ENCODE measurements around the gene P3H2. TPM values are rescaled to one million over a fixed set of nuclear protein-coding genes. Genes with fewer than 3 reads are reported as not detected.
"Not testable (repeated sequence)": the region's sequence is repeated elsewhere in the genome, so short reads cannot be mapped to it uniquely, and the experiment has no call there.

P3H2 gene
- total RNA-seq, 5 donors from 2014 or later (not counting 1 experiment from before 2014, with no cell fraction given): 0.16 to 0.50 (median 0.35) TPM; not detected in 2

- Histone ChIP-seq H3K36me3 (ENCODE audit: control insufficient read depth in 2 of 2, extremely low read depth in 1 of 2, insufficient read depth in 1 of 2, low read length in 1 of 2) (no peaks in the 10 kb centered on the region), H3K9me3 (no peaks in the 10 kb centered on the region), H3K4me3 (ENCODE audit: control insufficient read depth in 1 of 2, extremely low read depth in 1 of 2, low read length in 1 of 2) (no peak overlapping the region), H3K4me1 (ENCODE audit: control insufficient read depth in 1 of 2, extremely low read depth in 1 of 2, insufficient read depth in 2 of 2, low read length in 2 of 2) (no peaks in the 10 kb centered on the region), H3K27me3 (replicated peaks in 1 of 2; ENCODE audit: control insufficient read depth in 2 of 2, extremely low read depth in 1 of 2, insufficient read depth in 2 of 2, low read length in 1 of 2) (no peaks in the 10 kb centered on the region), H3K27ac (ENCODE audit: low read length) (no peak overlapping the region)
- Mint-ChIP-seq H3K9me3 (no peaks in the 10 kb centered on the region), H3K36me3 (no peaks in the 10 kb centered on the region), H3K27ac (no peak overlapping the region), H3K4me3 (no peak overlapping the region), H3K27me3 (peaks cover 3 to 16% of the 10 kb centered on the region in 2 donors), H3K4me1 (no peaks in the 10 kb centered on the region)
- ChIA-PET CTCF (no interaction called here), POLR2A (no interaction called here)
- 67% methylated on average over 1 of the region's 2 CpGs for WGBS (ENCODE audit: insufficient coverage)
- ATAC-seq (replicated peaks in 1 of 4): no peak
- DNase-seq: no peak
Observed at GRCh38 chr3:190086191-190086590, 34.5 kb downstream of the P3H2 start.

- DNase-seq (no peak), ATAC-seq (replicated peaks in 1 of 4) (no peak)
- Mint-ChIP-seq H3K27ac (no peak overlapping the region), H3K4me1 (no peaks in the 10 kb centered on the region), H3K4me3 (no peak overlapping the region), H3K27me3 (peaks cover 4 to 16% of the 10 kb centered on the region in 2 donors), H3K9me3 (no peaks in the 10 kb centered on the region), H3K36me3 (no peaks in the 10 kb centered on the region)
- no peak overlapping the region for H3K27ac ChIP-seq (ENCODE audit: low read length)
- no peak overlapping the region for H3K4me3 ChIP-seq (ENCODE audit: control insufficient read depth in 1 of 2, extremely low read depth in 1 of 2, low read length in 1 of 2)
- no CpG with 5 or more reads among the region's 3 CpGs for WGBS (ENCODE audit: insufficient coverage)
- H3K9me3 ChIP-seq: no peaks in the 10 kb centered on the region
- ChIA-PET POLR2A (interaction anchor here in 1 of 2 donors (0.6 kb wide), 1 partner anchor 132 kb away, joined by 10 read pairs; no protein-coding TSS in a partner anchor), CTCF (interaction anchor here in 1 of 2 donors (0.7 kb wide), 1 partner anchor 17 kb away, joined by 3 read pairs; no protein-coding TSS in a partner anchor)
- H3K27me3 ChIP-seq (replicated peaks in 1 of 2; ENCODE audit: control insufficient read depth in 2 of 2, extremely low read depth in 1 of 2, insufficient read depth in 2 of 2, low read length in 1 of 2): no peaks in the 10 kb centered on the region
- no peaks in the 10 kb centered on the region for H3K4me1 ChIP-seq (ENCODE audit: control insufficient read depth in 1 of 2, extremely low read depth in 1 of 2, insufficient read depth in 2 of 2, low read length in 2 of 2)
- H3K36me3 ChIP-seq (ENCODE audit: control insufficient read depth in 2 of 2, extremely low read depth in 1 of 2, insufficient read depth in 1 of 2, low read length in 1 of 2): no peaks in the 10 kb centered on the region
Observed at GRCh38 chr3:190084983-190085382, 35.7 kb downstream of the P3H2 start.

GRCh38 chr3:190083635-190084034, 37.1 kb downstream of the P3H2 start:
- H3K36me3 Mint-ChIP-seq: no peaks in the 10 kb centered on the region
- no peak overlapping the region for H3K4me3 Mint-ChIP-seq
- H3K27me3 ChIP-seq (replicated peaks in 1 of 2; ENCODE audit: control insufficient read depth in 2 of 2, extremely low read depth in 1 of 2, insufficient read depth in 2 of 2, low read length in 1 of 2): no peaks in the 10 kb centered on the region
- ATAC-seq (replicated peaks in 1 of 4) (no peak), DNase-seq (no peak)
- no peak overlapping the region for H3K4me3 ChIP-seq (ENCODE audit: control insufficient read depth in 1 of 2, extremely low read depth in 1 of 2, low read length in 1 of 2)
- POLR2A ChIA-PET: no interaction called here
- H3K4me1 Mint-ChIP-seq: no peaks in the 10 kb centered on the region
- no peaks in the 10 kb centered on the region for H3K9me3 ChIP-seq
- H3K4me1 ChIP-seq (ENCODE audit: control insufficient read depth in 1 of 2, extremely low read depth in 1 of 2, insufficient read depth in 2 of 2, low read length in 2 of 2): no peaks in the 10 kb centered on the region
- CTCF ChIA-PET: no interaction called here
- H3K27ac ChIP-seq (ENCODE audit: low read length): no peak overlapping the region
- H3K9me3 Mint-ChIP-seq: no peaks in the 10 kb centered on the region
- no peak overlapping the region for H3K27ac Mint-ChIP-seq
- H3K27me3 Mint-ChIP-seq: peaks cover 4 to 9% of the 10 kb centered on the region in 2 donors
- WGBS (ENCODE audit: insufficient coverage): no CpG with 5 or more reads among the region's 3 CpGs
- H3K36me3 ChIP-seq (ENCODE audit: control insufficient read depth in 2 of 2, extremely low read depth in 1 of 2, insufficient read depth in 1 of 2, low read length in 1 of 2): no peaks in the 10 kb centered on the region

GRCh38 chr3:190081389-190081788, 39.3 kb downstream of the P3H2 start:
- H3K9me3 Mint-ChIP-seq: no peaks in the 10 kb centered on the region
- no peak overlapping the region for H3K27ac ChIP-seq (ENCODE audit: low read length)
- DNase-seq: no peak
- no peak for ATAC-seq (replicated peaks in 1 of 4)
- ChIA-PET CTCF (no interaction called here), POLR2A (no interaction called here)
- H3K4me1 ChIP-seq (ENCODE audit: control insufficient read depth in 1 of 2, extremely low read depth in 1 of 2, insufficient read depth in 2 of 2, low read length in 2 of 2): no peaks in the 10 kb centered on the region
- H3K4me1 Mint-ChIP-seq: no peaks in the 10 kb centered on the region
- no peaks in the 10 kb centered on the region for H3K9me3 ChIP-seq
- no peak overlapping the region for H3K27ac Mint-ChIP-seq
- H3K4me3 Mint-ChIP-seq: no peak overlapping the region
- 93% methylated on average over 2 of the region's 2 CpGs for WGBS (ENCODE audit: insufficient coverage)
- no peaks in the 10 kb centered on the region for H3K27me3 ChIP-seq (replicated peaks in 1 of 2; ENCODE audit: control insufficient read depth in 2 of 2, extremely low read depth in 1 of 2, insufficient read depth in 2 of 2, low read length in 1 of 2)
- peaks cover 5 to 16% of the 10 kb centered on the region in 2 donors for H3K27me3 Mint-ChIP-seq
- H3K36me3 ChIP-seq (ENCODE audit: control insufficient read depth in 2 of 2, extremely low read depth in 1 of 2, insufficient read depth in 1 of 2, low read length in 1 of 2): no peaks in the 10 kb centered on the region
- no peaks in the 10 kb centered on the region for H3K36me3 Mint-ChIP-seq
- H3K4me3 ChIP-seq (ENCODE audit: control insufficient read depth in 1 of 2, extremely low read depth in 1 of 2, low read length in 1 of 2): no peak overlapping the region

GRCh38 chr3:190079173-190079572, 41.5 kb downstream of the P3H2 start:
- H3K9me3 ChIP-seq; H3K36me3 ChIP-seq (ENCODE audit: control insufficient read depth in 2 of 2, extremely low read depth in 1 of 2, insufficient read depth in 1 of 2, low read length in 1 of 2); H3K4me1 Mint-ChIP-seq; H3K27me3 ChIP-seq (replicated peaks in 1 of 2; ENCODE audit: control insufficient read depth in 2 of 2, extremely low read depth in 1 of 2, insufficient read depth in 2 of 2, low read length in 1 of 2); H3K4me3 Mint-ChIP-seq; POLR2A ChIA-PET; H3K4me1 ChIP-seq (ENCODE audit: control insufficient read depth in 1 of 2, extremely low read depth in 1 of 2, insufficient read depth in 2 of 2, low read length in 2 of 2); H3K9me3 Mint-ChIP-seq; ATAC-seq (replicated peaks in 1 of 4); H3K36me3 Mint-ChIP-seq; H3K27ac Mint-ChIP-seq; DNase-seq; H3K4me3 ChIP-seq (ENCODE audit: control insufficient read depth in 1 of 2, extremely low read depth in 1 of 2, low read length in 1 of 2); CTCF ChIA-PET; H3K27ac ChIP-seq (ENCODE audit: low read length): not testable (repeated sequence)
- peaks cover 13 to 26% of the 10 kb centered on the region in 2 donors for H3K27me3 Mint-ChIP-seq
- no CpG with 5 or more reads among the region's 2 CpGs for WGBS (ENCODE audit: insufficient coverage)

- DNase-seq (no peak), ATAC-seq (replicated peaks in 1 of 4) (no peak)
- Histone ChIP-seq H3K9me3 (no peaks in the 10 kb centered on the region), H3K4me3 (ENCODE audit: control insufficient read depth in 1 of 2, extremely low read depth in 1 of 2, low read length in 1 of 2) (no peak overlapping the region), H3K27me3 (replicated peaks in 1 of 2; ENCODE audit: control insufficient read depth in 2 of 2, extremely low read depth in 1 of 2, insufficient read depth in 2 of 2, low read length in 1 of 2) (no peaks in the 10 kb centered on the region), H3K27ac (ENCODE audit: low read length) (no peak overlapping the region), H3K4me1 (ENCODE audit: control insufficient read depth in 1 of 2, extremely low read depth in 1 of 2, insufficient read depth in 2 of 2, low read length in 2 of 2) (no peaks in the 10 kb centered on the region), H3K36me3 (ENCODE audit: control insufficient read depth in 2 of 2, extremely low read depth in 1 of 2, insufficient read depth in 1 of 2, low read length in 1 of 2) (no peaks in the 10 kb centered on the region)
- no peaks in the 10 kb centered on the region for H3K36me3 Mint-ChIP-seq
- H3K4me3 Mint-ChIP-seq: no peak overlapping the region
- WGBS (ENCODE audit: insufficient coverage): no CpG with 5 or more reads among the region's 1 CpG
- CTCF ChIA-PET: no interaction called here
- POLR2A ChIA-PET: no interaction called here
- no peaks in the 10 kb centered on the region for H3K9me3 Mint-ChIP-seq
- H3K27ac Mint-ChIP-seq: no peak overlapping the region
- no peaks in the 10 kb centered on the region for H3K4me1 Mint-ChIP-seq
- peaks cover 13 to 24% of the 10 kb centered on the region in 2 donors for H3K27me3 Mint-ChIP-seq
Observed at GRCh38 chr3:190077395-190078045, 43.2 kb downstream of the P3H2 start.
